Retinal pigment epithelial cell (primary cell): ENCODE data around the gene CCT2.

ENCODE experiments used
- DNase-seq: peaks from one replicate; pipeline ENCODE4 v3.0.0-alpha.2; 2010; ENCODE audit warnings: low read depth
- H3K4me3 ChIP-seq: 2 replicates; pipeline ENCODE4 v1.5.1; 2011; ENCODE audit warnings: mild to moderate bottlenecking, low read length, control low read depth, moderate library complexity
- TF ChIP-seq, protein P1 (sequence below): conservative IDR thresholded peaks from 2 replicates; pipeline ENCODE4 v1.5.1; 2011; ENCODE audit warnings: low read depth, low read length, control low read depth, inconsistent platforms

Gene CCT2

DNA sequence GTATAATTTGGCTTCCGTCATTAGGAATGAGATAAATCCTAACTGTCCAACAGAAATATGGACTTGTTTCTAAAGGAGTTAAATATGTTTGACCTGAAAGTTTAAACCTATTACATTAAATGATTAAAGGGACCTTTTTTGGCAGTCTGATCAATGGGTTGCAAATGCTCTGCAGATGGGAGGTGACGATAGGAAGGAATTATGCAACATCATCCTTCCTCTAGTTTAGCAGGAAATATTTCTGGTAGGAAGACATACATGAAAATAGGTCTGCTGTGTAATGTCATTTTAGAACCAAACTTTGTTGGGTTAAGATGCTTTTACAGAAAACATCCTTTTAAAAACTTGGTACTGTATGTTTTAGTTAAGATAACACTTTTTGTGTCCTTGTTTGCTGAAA is 22.9 kb downstream of the CCT2 start:
- no peak for DNase-seq
- no peak overlapping the region for H3K4me3 ChIP-seq

GRCh38 chr12:69610126-69610525 is 24.9 kb downstream of the CCT2 start:
- TF ChIP-seq, protein P1, sequence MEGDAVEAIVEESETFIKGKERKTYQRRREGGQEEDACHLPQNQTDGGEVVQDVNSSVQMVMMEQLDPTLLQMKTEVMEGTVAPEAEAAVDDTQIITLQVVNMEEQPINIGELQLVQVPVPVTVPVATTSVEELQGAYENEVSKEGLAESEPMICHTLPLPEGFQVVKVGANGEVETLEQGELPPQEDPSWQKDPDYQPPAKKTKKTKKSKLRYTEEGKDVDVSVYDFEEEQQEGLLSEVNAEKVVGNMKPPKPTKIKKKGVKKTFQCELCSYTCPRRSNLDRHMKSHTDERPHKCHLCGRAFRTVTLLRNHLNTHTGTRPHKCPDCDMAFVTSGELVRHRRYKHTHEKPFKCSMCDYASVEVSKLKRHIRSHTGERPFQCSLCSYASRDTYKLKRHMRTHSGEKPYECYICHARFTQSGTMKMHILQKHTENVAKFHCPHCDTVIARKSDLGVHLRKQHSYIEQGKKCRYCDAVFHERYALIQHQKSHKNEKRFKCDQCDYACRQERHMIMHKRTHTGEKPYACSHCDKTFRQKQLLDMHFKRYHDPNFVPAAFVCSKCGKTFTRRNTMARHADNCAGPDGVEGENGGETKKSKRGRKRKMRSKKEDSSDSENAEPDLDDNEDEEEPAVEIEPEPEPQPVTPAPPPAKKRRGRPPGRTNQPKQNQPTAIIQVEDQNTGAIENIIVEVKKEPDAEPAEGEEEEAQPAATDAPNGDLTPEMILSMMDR, result no peak
- no peak overlapping the region for H3K4me3 ChIP-seq
- DNase-seq, result no peak

More for the DNA sequence above, 22.9 kb downstream of the CCT2 start:
- TF ChIP-seq, protein P1, result no peak

- no peak within 1 kb of the TSS for H3K4me3 ChIP-seq
- TF ChIP-seq, protein P1, result no peak
- DNase-seq, result no peak
These were observed 25.5 kb downstream of the CCT2 start, which contains the start of gene LRRC10 for GRCh38 chr12:69610729-69611128. TSS of gene LRRC10 (minus strand) at chr12:69610907. CDS start at chr12:69610838, 69 bp downstream.

- DNase-seq, result no peak
- TF ChIP-seq, protein P1, result no peak
- no peak overlapping the region for H3K4me3 ChIP-seq
These were observed 28.1 kb downstream of the CCT2 start for GRCh38 chr12:69613351-69613750.

GRCh38 chr12:69616025-69616424 is 30.8 kb downstream of the CCT2 start:
- no peak overlapping the region for H3K4me3 ChIP-seq
- no peak for DNase-seq
- TF ChIP-seq, protein P1, result no peak

DNA sequence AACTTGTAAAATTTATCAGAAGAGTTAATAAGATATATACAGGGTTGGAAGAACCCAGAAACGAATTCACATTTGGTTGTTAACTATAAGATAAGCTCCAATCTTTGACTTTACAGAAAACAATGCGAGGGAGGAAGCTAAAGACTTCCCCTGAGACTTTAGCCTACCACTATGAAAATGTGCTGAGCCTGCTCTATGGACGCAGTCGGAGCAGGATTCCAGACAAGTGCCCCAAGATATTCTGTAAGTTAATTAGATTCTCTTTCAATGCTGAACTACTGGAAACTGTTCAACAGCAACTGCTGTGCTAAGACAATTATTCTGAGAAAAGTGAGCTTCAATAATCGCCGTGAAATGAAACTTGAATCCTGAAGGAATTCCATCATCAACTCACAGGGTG is 33.8 kb downstream of the CCT2 start:
- TF ChIP-seq, protein P1, result no peak
- H3K4me3 ChIP-seq, result no peak overlapping the region
- DNase-seq, result no peak

- DNase-seq, result no peak
- TF ChIP-seq, protein P1, result no peak
- H3K4me3 ChIP-seq, result no peak overlapping the region
These were observed 34.8 kb downstream of the CCT2 start for GRCh38 chr12:69620077-69620476.
